HG03064 (cell line): Measurements from ENCODE around the gene SPHK1.

Experiments
- ATAC-seq: cut with Tn5 transposase; IDR thresholded peaks from one replicate; pipeline ENCODE4 v1.9.1; 2021; ENCODE audit warnings: low read depth; ENCODE audit not compliant: unreplicated experiment

The SPHK1 gene

GRCh38 chr17:76363107-76363842, 21.1 kb upstream of the SPHK1 start:
- no peak for ATAC-seq

GRCh38 chr17:76365256-76365903, 19.0 kb upstream of the SPHK1 start:
- ATAC-seq, result no peak

- ATAC-seq, result no peak
Observed at GRCh38 chr17:76366247-76366646, 18.2 kb upstream of the SPHK1 start.

- no peak for ATAC-seq
Observed at GRCh38 chr17:76367642-76368041, 16.8 kb upstream of the SPHK1 start.

GRCh38 chr17:76368545-76368944, 15.9 kb upstream of the SPHK1 start:
- ATAC-seq, result no peak

GRCh38 chr17:76369379-76369778, 15.0 kb upstream of the SPHK1 start:
- ATAC-seq, result no peak

GRCh38 chr17:76369804-76370203, 14.6 kb upstream of the SPHK1 start:
- ATAC-seq, result no peak

- ATAC-seq, result no peak
Observed at GRCh38 chr17:76370261-76370993, 14.0 kb upstream of the SPHK1 start.

GRCh38 chr17:76371656-76372628, 12.5 kb upstream of the SPHK1 start:
- no peak for ATAC-seq

GRCh38 chr17:76376318-76377133, 7.9 kb upstream of the SPHK1 start:
- no peak for ATAC-seq

- ATAC-seq, result no peak
Observed at GRCh38 chr17:76378548-76379274, 5.7 kb upstream of the SPHK1 start.

GRCh38 chr17:76379275-76379641, 5.2 kb upstream of the SPHK1 start:
- no peak for ATAC-seq

GRCh38 chr17:76379646-76380376, 4.6 kb upstream of the SPHK1 start:
- no peak for ATAC-seq

- ATAC-seq, result no peak
Observed at GRCh38 chr17:76381633-76382350, 2.6 kb upstream of the SPHK1 start.

GRCh38 chr17:76382351-76382802, 2.0 kb upstream of the SPHK1 start:
- ATAC-seq, result no peak

GRCh38 chr17:76382803-76383545, 1.4 kb upstream of the SPHK1 start:
- no peak for ATAC-seq
